IMR-90 (cell line): ENCODE results near the gene SRMS. TPM values are rescaled to one million over a fixed set of nuclear protein-coding genes. Genes with fewer than 3 reads are reported as not detected.
A peak's percentile ranks its signal among the peaks of the same experiment; 100 is the strongest.

ENCODE experiments used
- ATAC-seq: fragments of 200-7000 bp; cut with Tn5 transposase; 2 replicates; pipeline ENCODE4 v1.9.1; 2020; ENCODE audit warnings: low read depth, mild to moderate bottlenecking, moderate library complexity
- BruUV-seq: library from RNA; stranded (reverse); fragments of 400-500 nt; replicated peaks from 2 replicates; lab custom pipeline; 2021; lab: Mats Ljungman, UMichigan
- CTCF ChIA-PET: fragments of 300-600 bp; formaldehyde crosslinking; extraction: SDS; loops from one replicate; lab custom pipeline; 2021; ENCODE audit warnings: antibody characterized with exemption; lab: Yijun Ruan, JAX
- POLR2A ChIA-PET: fragments of 300-600 bp; sonication (Branson Sonifier 250); formaldehyde crosslinking; loops from one replicate; lab custom pipeline; 2022; ENCODE audit warnings: antibody characterized with exemption; ENCODE audit not compliant: unreplicated experiment; lab: Charles Lee
- DNase-seq: peaks from one replicate; pipeline ENCODE4 v3.0.0; 2013
- H2AFZ ChIP-seq: replicated peaks from 2 replicates; pipeline ENCODE3; 2013; ENCODE audit warnings: low read length, mild to moderate bottlenecking; ENCODE audit not compliant: poor library complexity
- H2AK5ac ChIP-seq: 2 replicates; pipeline ENCODE4 v1.6.1; 2013; ENCODE audit warnings: low read depth, low read length, inconsistent platforms
- H2AK9ac ChIP-seq: replicated peaks from 2 replicates; pipeline ENCODE3; 2013; ENCODE audit warnings: mild to moderate bottlenecking, low read depth, low read length, moderate library complexity; ENCODE audit not compliant: poor library complexity
- H2BK120ac ChIP-seq: 2 replicates; pipeline ENCODE4 v1.6.1; 2013; ENCODE audit warnings: low read depth, low read length, inconsistent platforms
- H2BK15ac ChIP-seq: 3 replicates; pipeline ENCODE4 v1.6.1; 2013; ENCODE audit warnings: low read depth, low read length, inconsistent platforms
- H2BK20ac ChIP-seq: 2 replicates; pipeline ENCODE4 v1.6.1; 2013; ENCODE audit warnings: low read depth, mild to moderate bottlenecking, inconsistent platforms, low read length, moderate library complexity
- H2BK5ac ChIP-seq: 2 replicates; pipeline ENCODE4 v1.6.1; 2013; ENCODE audit warnings: mild to moderate bottlenecking, low read depth, low read length, inconsistent platforms; ENCODE audit not compliant: poor library complexity, severe bottlenecking
- H3K14ac ChIP-seq: replicated peaks from 2 replicates; pipeline ENCODE4 v1.6.1; 2013; ENCODE audit warnings: low read depth, low read length, inconsistent platforms
- H3K18ac ChIP-seq: 2 replicates; pipeline ENCODE4 v1.6.1; 2013; ENCODE audit warnings: low read depth, low read length, control low read depth
- H3K23ac ChIP-seq: 2 replicates; pipeline ENCODE4 v1.6.1; 2013; ENCODE audit warnings: low read depth, low read length, inconsistent platforms
- H3K27ac ChIP-seq: 2 replicates; pipeline ENCODE4 v1.5.1; 2013; ENCODE audit warnings: mild to moderate bottlenecking, control low read depth, low read length; ENCODE audit not compliant: insufficient read depth
- H3K27me3 ChIP-seq: 2 replicates; pipeline ENCODE4 v1.6.1; 2013; ENCODE audit warnings: low read length; ENCODE audit not compliant: control insufficient read depth, insufficient read depth
- H3K36me3 ChIP-seq: 2 replicates; pipeline ENCODE4 v1.6.1; 2013; ENCODE audit warnings: low read length, mixed read lengths; ENCODE audit not compliant: control insufficient read depth, insufficient read depth
- H3K4ac ChIP-seq: 2 replicates; pipeline ENCODE4 v1.6.1; 2013; ENCODE audit warnings: low read depth, low read length, inconsistent platforms
- H3K4me1 ChIP-seq: 2 replicates; pipeline ENCODE4 v1.6.1; 2013; ENCODE audit warnings: low read length, mixed read lengths; ENCODE audit not compliant: control insufficient read depth, insufficient read depth
- H3K4me2 ChIP-seq: 2 replicates; pipeline ENCODE4 v1.6.1; 2013; ENCODE audit warnings: low read depth, mild to moderate bottlenecking, control low read depth, low read length, moderate library complexity
- H3K4me3 ChIP-seq: 2 replicates; pipeline ENCODE4 v1.5.1; 2013; ENCODE audit warnings: low read depth, mild to moderate bottlenecking, control low read depth, low read length, moderate library complexity; ENCODE audit not compliant: insufficient read depth
- H3K56ac ChIP-seq: 2 replicates; pipeline ENCODE4 v1.6.1; 2013; ENCODE audit warnings: low read length, inconsistent platforms; ENCODE audit not compliant: insufficient read depth; ENCODE audit errors: extremely low read depth
- H3K79me1 ChIP-seq, 2 experiments: 2 replicates each; pipeline ENCODE4 v1.6.1; 2013; ENCODE audit warnings: low read length in 2 of 2, inconsistent platforms in 1 of 2, low read depth in 1 of 2
- H3K9ac ChIP-seq: 2 replicates; pipeline ENCODE4 v1.6.1; 2013; ENCODE audit warnings: low read depth, low read length, control low read depth
- H3K9me1 ChIP-seq: 2 replicates; pipeline ENCODE4 v1.6.1; 2013; ENCODE audit warnings: low read length, inconsistent platforms; ENCODE audit not compliant: insufficient read depth
- H3K9me3 ChIP-seq: 2 replicates; pipeline ENCODE4 v1.6.1; 2013; ENCODE audit warnings: low read length; ENCODE audit not compliant: control insufficient read depth, insufficient read depth
- H4K20me1 ChIP-seq: 2 replicates; pipeline ENCODE4 v1.6.1; 2013; ENCODE audit warnings: low read length, inconsistent platforms; ENCODE audit not compliant: insufficient read depth
- H4K5ac ChIP-seq: 2 replicates; pipeline ENCODE4 v1.6.1; 2013; ENCODE audit warnings: mild to moderate bottlenecking, low read depth, low read length, control low read depth
- H4K8ac ChIP-seq, 2 experiments: 2 replicates each; pipeline ENCODE4 v1.6.1; 2013; ENCODE audit warnings: low read depth in 2 of 2, low read length in 2 of 2, control low read depth in 1 of 2, inconsistent platforms in 1 of 2
- H4K91ac ChIP-seq: 2 replicates; pipeline ENCODE4 v1.6.1; 2013; ENCODE audit warnings: low read depth, low read length, inconsistent platforms; ENCODE audit not compliant: insufficient read depth
- BHLHE40 ChIP-seq: fragments of 150-350 bp; IDR thresholded peaks from 2 replicates; pipeline ENCODE4 v1.6.1; 2016; ENCODE audit warnings: mild to moderate bottlenecking, low read depth, low read length
- CEBPB ChIP-seq: IDR thresholded peaks from 2 replicates; pipeline ENCODE4 v1.6.1; 2012; ENCODE audit warnings: low read depth, low read length, improper control_type of control experiment
- CHD1 ChIP-seq: IDR thresholded peaks from 2 replicates; pipeline ENCODE4 v1.6.1; 2012; ENCODE audit warnings: low read depth, low read length, improper control_type of control experiment
- FOS ChIP-seq: fragments of 150-350 bp; IDR thresholded peaks from 2 replicates; pipeline ENCODE4 v1.6.1; 2016; ENCODE audit warnings: low read depth, low read length
- MAFK ChIP-seq: IDR thresholded peaks from 2 replicates; pipeline ENCODE4 v1.6.1; 2012; ENCODE audit warnings: low read depth, low read length, improper control_type of control experiment
- MAZ ChIP-seq: IDR thresholded peaks from 2 replicates; pipeline ENCODE4 v1.6.1; 2012; ENCODE audit warnings: low read depth, mild to moderate bottlenecking, low read length, improper control_type of control experiment, moderate library complexity, borderline replicate concordance
- MXI1 ChIP-seq: IDR thresholded peaks from 2 replicates; pipeline ENCODE4 v1.6.1; 2012; ENCODE audit warnings: low read depth, mild to moderate bottlenecking, low read length, moderate library complexity, borderline replicate concordance
- NFE2L2 ChIP-seq: fragments of 150-350 bp; IDR thresholded peaks from 2 replicates; pipeline ENCODE4 v1.6.1; 2016; ENCODE audit warnings: low read depth, mild to moderate bottlenecking, low read length
- POLR2A ChIP-seq: IDR thresholded peaks from 2 replicates; pipeline ENCODE4 v1.6.1; 2012; ENCODE audit warnings: mild to moderate bottlenecking, low read depth, low read length
- RAD21 ChIP-seq: IDR thresholded peaks from 2 replicates; pipeline ENCODE4 v1.6.1; 2012; ENCODE audit warnings: low read length, improper control_type of control experiment
- RCOR1 ChIP-seq: IDR thresholded peaks from 2 replicates; pipeline ENCODE4 v1.6.1; 2012; ENCODE audit warnings: mild to moderate bottlenecking, low read length, improper control_type of control experiment; ENCODE audit not compliant: insufficient replicate concordance
- RFX5 ChIP-seq: IDR thresholded peaks from 2 replicates; pipeline ENCODE4 v1.8.0; 2012; ENCODE audit warnings: low read depth, mild to moderate bottlenecking, low read length, moderate library complexity
- SMC3 ChIP-seq: fragments of 150-350 bp; IDR thresholded peaks from 2 replicates; pipeline ENCODE4 v1.6.1; 2016; ENCODE audit warnings: low read depth, mild to moderate bottlenecking, antibody characterized with exemption, low read length, moderate library complexity
- USF2 ChIP-seq: fragments of 150-350 bp; IDR thresholded peaks from 2 replicates; pipeline ENCODE4 v1.6.1; 2017; ENCODE audit warnings: mild to moderate bottlenecking, antibody characterized with exemption, low read length, low read depth
- WGBS, 2 experiments: methylation state at CpG; one replicate each; pipeline versions ENCODE4 v1.1.5 to v1.1.7; 2013; ENCODE audit warnings: missing lambda C conversion rate in 2 of 2; ENCODE audit not compliant: insufficient read length in 1 of 2; ENCODE audit errors: extremely low coverage in 2 of 2; 5-methylcytosine and 5-hydroxymethylcytosine counted together
- dilution Hi-C: fragments of 300-500 bp; cut with HindIII; formaldehyde crosslinking; loops from one replicate; pipeline ENCODE4 v1.14.3; 2018; ENCODE audit warnings: low sequenced_read_pairs; ENCODE audit not compliant: unreplicated experiment
- in situ Hi-C: fragments of 300-500 bp; cut with MboI; formaldehyde crosslinking; loops from 3 replicates; pipeline ENCODE4 v1.14.3; 2019; ENCODE audit warnings: low sequenced_read_pairs, inconsistent platforms, mixed read lengths
- intact Hi-C: fragments of 100-400 bp; cut with micrococcal nuclease; formaldehyde crosslinking; loops from 2 replicates; pipeline ENCODE4 v1.10.0; 2022
- polyA plus RNA-seq, 3 experiments: library from polyadenylated mRNA; depleted of rRNA; stranded (reverse); fragments of >200 nt; gene quantifications; 2 replicates each; pipeline ENCODE4 v1.2.3, GENCODE V29; 2012; ENCODE audit warnings: low replicate concordance in 1 of 3
- total RNA-seq: library from RNA; depleted of rRNA; stranded (reverse); fragments of >200 nt; gene quantifications from 2 replicates; pipeline ENCODE4 v1.2.3, GENCODE V29; 2012
- TF ChIP-seq, protein P1 (sequence below): conservative IDR thresholded peaks from 2 replicates; pipeline ENCODE4 v1.5.1; 2012; ENCODE audit warnings: mild to moderate bottlenecking, low read depth, low read length, improper control_type of control experiment

Gene SRMS
- total and polyA plus RNA-seq, 2 of the 4 experiments (the other 2 are of a cell fraction): not detected

DNA sequence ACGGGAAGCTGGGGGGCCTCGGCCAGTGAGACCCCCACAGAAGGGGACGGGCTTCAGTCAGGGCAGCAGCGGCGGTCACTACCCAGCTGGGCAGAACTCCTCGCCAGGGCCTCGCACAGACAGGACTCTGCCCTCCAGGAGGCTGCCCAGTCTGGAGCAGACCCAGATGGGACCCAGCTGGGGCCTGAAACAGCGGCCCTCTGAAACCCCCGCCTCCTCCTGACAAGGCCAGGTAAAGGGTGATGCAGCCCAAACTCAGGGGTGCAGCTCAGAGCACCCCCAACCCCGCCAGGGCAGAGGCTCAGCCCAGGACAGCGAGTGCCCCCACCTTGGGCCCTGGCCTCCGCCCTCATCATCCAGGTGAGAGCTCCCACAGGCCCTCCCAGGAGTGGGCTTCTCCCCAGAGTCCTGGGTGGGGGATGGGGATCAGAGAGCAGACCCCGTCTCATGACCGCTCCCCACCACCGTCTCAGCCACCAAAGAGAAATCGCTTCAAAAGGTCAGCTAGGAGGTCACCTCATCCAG is 50.9 kb downstream of the SRMS start:
- POLR2A ChIA-PET: interaction anchor here (0.8 kb wide), 1 partner anchor 24 kb away, joined by 3 read pairs; the partner anchor contains the start of gene PPDPF
- Histone ChIP-seq H3K27me3 (peaks cover 15% of the 10 kb centered on the region), H2AK5ac (no peak overlapping the region), H3K79me1 (no peaks in the 10 kb centered on the region), H3K56ac (no peak overlapping the region), H4K8ac (no peak overlapping the region), H4K20me1 (peaks cover 4% of the 10 kb centered on the region), H2AK9ac (no peak overlapping the region), H3K18ac (no peak overlapping the region), H3K14ac (no peak overlapping the region), H4K91ac (no peak overlapping the region), H3K9me3 (no peaks in the 10 kb centered on the region), H2BK5ac (no peak overlapping the region), H2BK120ac (no peak overlapping the region), H3K4ac (no peak overlapping the region), H3K9me1 (no peaks in the 10 kb centered on the region), H3K4me3 (no peak overlapping the region), H2BK20ac (no peak overlapping the region), H3K36me3 (no peaks in the 10 kb centered on the region), H3K23ac (no peak overlapping the region), H4K5ac (no peak overlapping the region), H2BK15ac (no peak overlapping the region), H3K9ac (no peak overlapping the region), H3K4me2 (no peak overlapping the region; the same call in 1 of the 2 replicates), H3K4me1 (0 out of 2 replicates have a peak, but pooled peaks cover 3% of the 10 kb centered on the region), H3K27ac (no peak overlapping the region), H2AFZ (peak overlapping the region; percentile 82)
- TF ChIP-seq RAD21 (no peak), MAFK (no peak), RCOR1 (no peak), CHD1 (no peak), MXI1 (no peak), BHLHE40 (no peak), USF2 (no peak), POLR2A (no peak), MAZ (no peak), NFE2L2 (no peak), RFX5 (no peak), FOS (no peak), CEBPB (no peak), SMC3 (no peak)
- TF ChIP-seq, protein P1, sequence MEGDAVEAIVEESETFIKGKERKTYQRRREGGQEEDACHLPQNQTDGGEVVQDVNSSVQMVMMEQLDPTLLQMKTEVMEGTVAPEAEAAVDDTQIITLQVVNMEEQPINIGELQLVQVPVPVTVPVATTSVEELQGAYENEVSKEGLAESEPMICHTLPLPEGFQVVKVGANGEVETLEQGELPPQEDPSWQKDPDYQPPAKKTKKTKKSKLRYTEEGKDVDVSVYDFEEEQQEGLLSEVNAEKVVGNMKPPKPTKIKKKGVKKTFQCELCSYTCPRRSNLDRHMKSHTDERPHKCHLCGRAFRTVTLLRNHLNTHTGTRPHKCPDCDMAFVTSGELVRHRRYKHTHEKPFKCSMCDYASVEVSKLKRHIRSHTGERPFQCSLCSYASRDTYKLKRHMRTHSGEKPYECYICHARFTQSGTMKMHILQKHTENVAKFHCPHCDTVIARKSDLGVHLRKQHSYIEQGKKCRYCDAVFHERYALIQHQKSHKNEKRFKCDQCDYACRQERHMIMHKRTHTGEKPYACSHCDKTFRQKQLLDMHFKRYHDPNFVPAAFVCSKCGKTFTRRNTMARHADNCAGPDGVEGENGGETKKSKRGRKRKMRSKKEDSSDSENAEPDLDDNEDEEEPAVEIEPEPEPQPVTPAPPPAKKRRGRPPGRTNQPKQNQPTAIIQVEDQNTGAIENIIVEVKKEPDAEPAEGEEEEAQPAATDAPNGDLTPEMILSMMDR: no peak
- intact Hi-C loops: no loop called here
- DNase-seq (no peak), ATAC-seq (peak; percentile 24)
- WGBS, 2 experiments: 55% methylated on average over 4 of the region's 16 CpGs; no CpG with 5 or more reads in 1 of the 2 experiments
- CTCF ChIA-PET: interaction anchor here (0.6 to 1.2 kb wide), 4 partner anchors 15 to 31 kb away, joined by 3 to 5 read pairs (median 4); partner anchors contain the start of gene PPDPF
- no TSS peak for BruUV-seq
- dilution Hi-C loops: no loop called here
- in situ Hi-C loops: no loop called here
